ENCODE data around the gene MSI2.

GRCh38 chr17:57663326-57664070 lies 407.2 kb downstream of the MSI2 start:
- TF ChIP-seq CTCF (IDR thresholded peaks at IDR 0.05) (no peak), POLR2AphosphoS5 (IDR thresholded peaks at IDR 0.05) (no peak)
